CMK (cell line): ENCODE results near the gene SPATA16.
"Not testable (repeated sequence)": the region's sequence is repeated elsewhere in the genome, so short reads cannot be mapped to it uniquely, and the experiment has no call there.

ENCODE experiments used
- DNase-seq: peaks from one replicate; pipeline ENCODE4 v3.0.0-alpha.2; 2010; ENCODE audit warnings: low read depth

SPATA16 gene

GRCh38 chr3:173058229-173058628, 82.8 kb downstream of the SPATA16 start:
- DNase-seq: no peak

DNA sequence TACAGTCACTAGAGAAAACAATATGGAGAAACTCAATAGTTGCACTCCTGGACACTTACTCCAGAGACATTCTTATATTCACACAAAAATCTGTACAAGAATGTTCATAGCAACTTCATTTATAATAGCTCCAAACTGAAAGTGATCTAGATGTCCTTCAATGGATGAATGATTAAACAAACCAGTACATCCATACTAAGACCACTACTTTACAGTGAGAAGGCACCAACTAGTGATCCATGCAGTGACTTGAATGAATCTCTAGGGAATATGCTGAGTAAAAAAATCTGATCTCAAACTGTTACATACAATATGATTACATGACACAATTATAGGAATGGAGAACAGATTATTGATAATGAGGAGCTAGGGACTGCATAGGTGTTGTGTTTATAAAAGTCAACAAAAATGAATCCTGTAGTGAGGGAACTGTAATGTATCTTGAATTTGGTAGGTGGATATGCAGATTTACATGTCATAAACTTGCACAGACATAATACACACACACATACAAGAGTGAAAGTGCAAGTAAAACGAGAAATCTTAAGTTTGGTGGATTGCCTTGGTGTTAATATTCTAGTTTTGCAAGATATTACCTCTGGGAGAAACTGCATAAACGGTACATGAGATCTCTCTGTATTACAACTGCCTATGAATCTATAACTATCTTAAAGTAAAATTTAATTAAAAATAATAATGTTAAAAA, 85.7 kb downstream of the SPATA16 start:
- no peak for DNase-seq

- no peak for DNase-seq
Observed at GRCh38 chr3:173049360-173049759, 91.7 kb downstream of the SPATA16 start.

DNA sequence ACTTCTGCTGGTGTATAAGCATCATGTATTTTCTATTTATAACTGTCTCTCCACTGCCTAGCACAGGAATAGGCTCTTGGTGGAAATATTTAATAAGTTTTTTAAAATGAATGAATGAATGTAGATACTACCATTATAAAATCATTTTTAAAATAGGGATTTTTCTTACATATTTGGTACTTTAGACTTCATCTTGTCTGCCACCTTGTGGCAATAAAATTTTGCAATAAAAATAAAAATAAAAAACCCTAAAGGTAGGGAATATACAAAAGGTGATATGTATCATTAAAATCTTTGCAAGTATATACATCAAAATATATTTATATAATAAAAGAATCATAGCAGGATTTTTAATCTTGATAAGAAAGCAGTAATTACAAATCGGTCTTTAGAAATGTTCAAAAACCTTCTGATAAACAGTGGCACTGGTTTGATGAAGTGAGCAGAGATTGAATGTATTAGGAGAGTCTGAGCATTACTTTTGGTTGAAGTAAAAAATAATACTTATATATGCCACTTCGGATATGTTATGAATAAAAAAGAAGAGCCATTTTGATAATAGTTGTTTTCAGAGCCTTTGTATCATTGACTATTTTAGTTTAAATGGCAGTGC, 95.2 kb downstream of the SPATA16 start:
- DNase-seq: no peak

- no peak for DNase-seq
Observed at GRCh38 chr3:173044998-173045397, 96.0 kb downstream of the SPATA16 start.

- DNase-seq: no peak
Observed at GRCh38 chr3:173043757-173044156, 97.3 kb downstream of the SPATA16 start.

GRCh38 chr3:173038484-173038871, 102.6 kb downstream of the SPATA16 start:
- no peak for DNase-seq

GRCh38 chr3:173037840-173038483, 103.1 kb downstream of the SPATA16 start:
- DNase-seq: no peak

DNA sequence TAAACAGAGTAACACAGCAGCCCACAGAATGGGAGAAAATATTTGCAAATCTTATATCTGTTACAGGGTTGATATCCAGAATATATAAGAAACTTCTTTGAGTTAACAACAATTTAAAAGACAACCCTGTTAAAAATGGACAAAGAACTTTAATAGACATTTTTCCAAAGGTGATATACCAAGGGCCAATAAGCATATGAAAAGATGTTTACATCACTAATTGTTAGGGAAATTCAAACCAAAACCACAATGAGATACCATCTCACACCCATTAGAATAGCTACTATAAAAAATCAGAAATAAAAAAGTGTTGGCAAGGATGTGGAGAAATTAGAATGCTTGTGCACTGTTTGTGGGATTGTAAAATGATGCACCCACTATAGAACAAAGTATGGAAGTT, 110.8 kb downstream of the SPATA16 start:
- DNase-seq: no peak

DNA sequence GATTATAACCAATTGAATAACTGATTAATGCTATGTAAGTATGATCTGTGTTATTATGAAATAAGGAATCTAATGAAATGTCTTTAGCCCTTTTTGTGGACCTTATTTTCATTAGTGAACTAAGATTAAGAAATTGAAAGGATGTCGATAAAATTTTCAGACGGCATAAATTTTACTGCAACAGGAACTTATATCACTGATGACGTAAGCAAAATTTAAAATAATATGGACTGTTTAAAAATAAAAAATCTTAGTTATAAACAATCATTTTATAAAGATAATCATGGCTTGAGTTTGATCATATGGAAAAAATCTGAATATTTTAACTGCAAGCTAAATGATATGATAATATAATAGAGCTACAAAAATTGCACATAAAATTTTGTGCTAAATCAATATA, 112.7 kb downstream of the SPATA16 start:
- no peak for DNase-seq

DNA sequence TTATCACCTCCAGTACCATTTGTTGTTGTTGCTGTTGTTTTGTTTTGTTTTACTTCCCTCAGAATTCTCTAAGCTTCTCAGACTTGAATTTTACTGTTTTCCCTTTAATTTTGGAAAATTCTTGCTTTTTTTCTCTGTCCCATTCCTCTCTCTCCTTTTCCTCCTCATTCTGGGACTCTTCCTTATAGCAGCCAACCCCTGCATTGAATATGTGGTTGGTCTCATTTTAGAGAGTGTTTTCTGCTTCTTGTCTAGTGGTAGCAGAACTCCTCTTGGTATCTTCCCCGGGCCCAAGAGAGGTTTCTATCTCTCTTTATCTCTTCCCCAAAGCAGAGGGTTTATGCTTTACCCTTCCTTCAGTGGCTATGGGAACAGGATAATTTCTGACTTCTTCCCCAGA, 113.6 kb downstream of the SPATA16 start:
- DNase-seq: no peak

DNA sequence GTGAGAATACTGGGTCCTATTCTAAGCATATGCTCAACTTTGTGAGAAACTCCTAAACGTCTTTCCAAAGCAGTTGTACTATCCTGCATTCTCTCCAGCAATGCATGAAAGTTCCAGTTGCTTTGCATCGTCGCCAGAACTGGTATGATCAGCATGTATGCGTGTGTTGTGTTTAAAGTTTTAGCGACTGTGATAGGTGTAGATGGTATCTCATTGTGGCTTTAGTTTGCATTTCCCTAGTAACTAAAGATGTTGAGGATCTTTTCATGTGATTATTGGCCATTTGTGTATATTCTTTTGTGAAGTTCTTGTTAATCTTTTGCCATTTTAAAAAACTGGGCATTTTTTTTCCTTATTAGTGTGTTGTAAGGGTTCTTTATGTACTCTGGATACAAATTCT, 115.1 kb downstream of the SPATA16 start:
- no peak for DNase-seq

- no peak for DNase-seq
Observed at GRCh38 chr3:173021547-173022185, 119.4 kb downstream of the SPATA16 start.

GRCh38 chr3:173020128-173020527, 120.9 kb downstream of the SPATA16 start:
- not testable (repeated sequence) for DNase-seq

- no peak for DNase-seq
Observed at GRCh38 chr3:173019378-173019777, 121.7 kb downstream of the SPATA16 start.

DNA sequence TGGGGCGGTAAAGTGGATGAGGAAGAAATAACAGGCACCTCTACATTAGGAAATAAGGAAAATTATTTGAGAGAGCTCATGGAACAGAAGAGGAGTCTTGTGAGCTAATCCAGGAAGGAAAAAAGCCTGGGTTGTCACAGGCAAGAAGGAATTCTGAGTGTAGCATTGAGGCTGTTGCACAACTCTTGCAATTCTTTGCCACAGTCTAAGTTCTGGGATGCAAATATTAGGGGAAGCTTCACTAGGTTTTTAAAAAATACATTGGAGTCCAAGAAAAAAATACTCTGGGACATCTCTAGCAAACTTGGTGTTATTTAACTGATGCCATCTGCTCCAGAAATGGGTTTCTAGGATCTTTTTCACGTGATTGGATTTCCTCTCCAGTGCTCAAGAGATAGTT, 122.3 kb downstream of the SPATA16 start:
- no peak for DNase-seq

DNA sequence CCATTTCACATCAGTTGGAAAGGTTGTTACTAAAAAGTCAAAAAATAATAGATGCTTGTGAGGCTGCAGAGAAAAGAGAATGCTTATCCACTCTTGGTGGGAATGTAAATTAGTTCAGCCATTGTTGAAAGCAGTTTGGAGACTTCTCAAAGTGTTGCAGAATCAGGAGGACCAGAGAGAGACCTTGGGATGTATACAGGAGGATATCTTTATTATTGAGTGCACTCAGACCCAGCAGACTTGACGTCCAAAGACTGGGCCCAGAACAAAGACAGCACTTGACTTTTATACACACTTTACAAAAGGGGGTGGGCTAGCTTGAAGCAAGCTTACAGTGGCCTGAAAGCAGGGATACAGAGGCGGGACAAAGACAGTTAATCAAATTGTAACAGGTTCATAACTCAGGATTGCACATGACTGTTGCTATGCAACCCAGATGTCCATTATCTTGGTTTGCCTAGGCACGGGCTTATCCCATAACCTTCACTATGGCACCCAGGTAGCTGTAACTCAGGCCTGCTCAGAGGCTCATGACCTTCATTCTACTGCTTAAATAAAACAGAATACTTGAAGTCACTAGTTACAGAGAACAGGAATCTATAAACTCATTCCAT, 127.7 kb downstream of the SPATA16 start:
- DNase-seq: no peak

GRCh38 chr3:173009410-173009809, 131.6 kb downstream of the SPATA16 start:
- no peak for DNase-seq

DNA sequence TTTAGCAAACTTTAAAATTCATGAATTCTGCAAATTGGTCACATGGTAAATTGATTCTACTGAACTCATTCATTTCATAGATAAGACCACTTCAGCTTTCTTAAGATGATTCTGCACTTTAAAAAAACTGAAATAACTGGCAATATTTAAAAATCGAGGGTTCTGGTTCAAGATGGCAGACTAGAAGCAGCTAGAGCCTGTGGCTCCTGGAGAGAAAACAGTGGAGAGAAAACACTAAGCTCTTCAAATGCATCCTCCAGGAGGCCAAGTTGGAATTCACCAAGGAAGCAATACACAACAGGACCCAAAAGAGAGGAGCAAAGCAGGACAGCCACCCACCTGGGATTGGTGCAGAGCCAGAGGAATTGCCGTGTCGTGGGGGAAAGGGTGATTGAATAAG, 132.1 kb downstream of the SPATA16 start:
- no peak for DNase-seq

DNA sequence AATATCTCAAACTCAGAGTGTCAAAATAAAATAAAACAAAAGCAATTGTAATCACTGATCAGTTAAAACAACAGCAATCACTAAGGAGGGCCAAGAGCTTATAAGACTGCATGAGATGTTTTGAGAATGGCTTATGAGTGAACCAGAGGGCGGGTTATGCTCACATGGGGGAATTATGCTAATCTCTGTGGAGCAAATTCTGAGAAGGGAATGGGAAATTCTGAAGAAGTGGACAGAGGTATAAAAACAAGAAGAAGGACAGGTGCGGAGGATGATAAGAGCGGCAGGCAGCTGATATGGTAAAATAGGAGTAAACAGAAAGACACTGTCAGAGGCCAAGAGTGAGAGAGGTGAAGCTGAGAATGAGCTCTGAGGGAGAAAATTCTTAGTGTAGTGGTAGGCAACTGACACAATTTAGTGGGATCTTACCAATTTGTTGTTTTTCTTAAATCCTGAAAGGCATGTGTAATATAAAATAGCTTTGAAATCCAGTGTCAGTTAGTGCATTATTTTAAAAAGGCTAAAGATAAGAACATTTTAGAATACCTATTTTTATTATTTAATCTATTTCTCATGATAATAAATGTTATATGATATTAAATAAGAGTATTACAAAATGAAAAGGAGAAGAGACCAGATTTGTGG, 133.8 kb downstream of the SPATA16 start:
- peak; percentile 40 for DNase-seq

DNA sequence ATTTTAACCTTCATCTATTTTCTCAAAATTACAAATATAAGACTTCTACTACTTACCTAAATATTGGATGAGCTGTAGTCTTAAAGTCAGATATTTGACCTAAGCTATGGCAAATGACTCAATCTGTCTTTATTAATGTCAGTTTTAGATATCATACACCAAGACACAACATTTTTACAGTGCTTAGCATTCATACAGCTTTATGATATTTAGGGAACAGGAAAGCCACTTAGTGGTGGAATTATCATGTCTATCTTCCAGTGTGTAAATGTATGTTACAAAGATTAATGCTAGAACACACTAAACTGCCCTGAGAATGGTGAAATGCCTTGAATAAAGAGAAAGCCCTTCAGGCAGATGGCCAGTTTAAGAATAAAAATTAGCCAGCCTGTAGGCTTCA, 135.0 kb downstream of the SPATA16 start:
- no peak for DNase-seq

GRCh38 chr3:173004681-173005080, 136.4 kb downstream of the SPATA16 start:
- no peak for DNase-seq
